HG03342 (cell line): ENCODE data around the gene APH1A.
"Not testable (repeated sequence)": the region's sequence is repeated elsewhere in the genome, so short reads cannot be mapped to it uniquely, and the experiment has no call there.

ENCODE experiments used
- ATAC-seq: cut with Tn5 transposase; IDR thresholded peaks from one replicate; pipeline ENCODE4 v1.9.1; 2021; ENCODE audit warnings: mild to moderate bottlenecking, moderate library complexity; ENCODE audit not compliant: unreplicated experiment

APH1A gene

DNA sequence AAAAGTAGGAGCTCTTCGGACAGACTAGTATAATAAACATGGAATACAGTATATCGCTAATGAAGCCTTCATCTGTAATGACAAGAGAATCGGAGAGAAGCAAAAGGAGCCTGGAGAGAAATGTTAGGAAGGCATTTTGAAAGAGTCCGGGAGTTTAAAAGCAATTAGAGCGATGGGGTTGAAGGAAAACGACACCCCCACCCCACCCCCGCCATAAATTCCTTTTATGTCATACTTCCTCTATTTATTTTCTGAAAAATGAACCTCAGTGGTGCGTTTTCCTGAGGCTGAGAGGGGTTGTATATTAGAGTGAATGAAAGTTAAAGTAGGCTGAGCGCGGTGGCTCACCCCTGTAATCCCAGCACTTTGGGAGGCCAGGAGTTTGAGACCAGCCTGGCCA is 635 bp upstream of the APH1A start:
- no peak for ATAC-seq

DNA sequence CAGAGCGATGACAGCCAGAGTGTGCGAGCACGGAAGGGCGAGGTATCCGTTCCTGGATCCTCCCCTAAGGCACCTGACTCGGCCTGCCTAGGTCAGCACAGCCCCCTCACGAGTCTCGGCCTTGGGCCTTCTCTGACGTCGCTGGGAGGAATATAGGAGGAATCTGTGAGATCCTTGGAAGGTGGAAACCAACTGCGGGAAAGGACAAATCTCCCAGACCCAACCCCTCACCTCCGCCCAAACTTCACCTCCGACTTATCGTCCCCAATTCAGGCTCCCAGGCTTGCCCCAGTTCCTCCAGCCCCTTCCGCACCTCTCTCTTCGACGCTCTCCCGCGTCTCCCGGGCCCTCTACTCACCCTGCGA is 494 bp downstream of the APH1A start:
- ATAC-seq, result peak; percentile 3

GRCh38 chr1:150267896-150268295 is 920 bp downstream of the APH1A start:
- ATAC-seq, result no peak

- ATAC-seq, result no peak
Measured at GRCh38 chr1:150263549-150263948, 5.3 kb downstream of the APH1A start.

DNA sequence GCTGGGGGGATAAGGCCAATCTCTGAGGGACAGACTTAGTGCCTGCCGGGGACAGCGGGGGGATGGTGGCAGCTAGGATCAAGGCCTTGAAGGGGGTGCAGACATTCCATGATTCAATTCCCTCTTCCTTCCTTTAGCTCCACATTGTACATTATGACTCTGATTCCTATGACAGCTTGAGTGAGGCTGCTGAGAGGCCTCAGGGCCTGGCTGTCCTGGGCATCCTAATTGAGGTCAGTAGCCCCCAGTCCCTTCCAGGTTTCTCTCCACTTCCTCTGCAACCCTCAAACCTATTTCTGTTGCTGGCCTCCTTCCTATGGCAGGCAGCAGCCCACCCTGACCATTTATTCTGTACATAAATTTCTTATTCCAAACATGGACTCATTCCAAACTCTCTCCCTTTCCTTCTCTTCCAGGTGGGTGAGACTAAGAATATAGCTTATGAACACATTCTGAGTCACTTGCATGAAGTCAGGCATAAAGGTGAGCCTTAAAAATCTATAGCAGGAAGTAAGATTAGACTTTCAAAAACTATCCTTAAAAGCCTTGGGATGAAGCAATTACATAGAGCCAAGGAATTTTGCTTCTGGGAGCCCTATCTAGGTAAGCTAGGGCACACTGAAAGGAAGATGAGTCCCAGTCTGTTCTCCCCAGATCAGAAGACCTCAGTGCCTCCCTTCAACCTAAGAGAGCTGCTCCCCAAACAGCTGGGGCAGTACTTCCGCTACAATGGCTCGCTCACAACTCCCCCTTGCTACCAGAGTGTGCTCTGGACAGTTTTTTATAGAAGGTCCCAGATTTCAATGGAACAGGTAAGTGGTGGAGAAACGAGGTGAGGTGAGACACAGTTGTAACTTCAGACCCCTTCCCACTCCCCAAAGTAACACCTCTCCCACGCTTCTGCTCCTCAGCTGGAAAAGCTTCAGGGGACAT is 6.2 kb downstream of the APH1A start:
- no peak for ATAC-seq

GRCh38 chr1:150261367-150261766 is 7.4 kb downstream of the APH1A start:
- ATAC-seq, result no peak

DNA sequence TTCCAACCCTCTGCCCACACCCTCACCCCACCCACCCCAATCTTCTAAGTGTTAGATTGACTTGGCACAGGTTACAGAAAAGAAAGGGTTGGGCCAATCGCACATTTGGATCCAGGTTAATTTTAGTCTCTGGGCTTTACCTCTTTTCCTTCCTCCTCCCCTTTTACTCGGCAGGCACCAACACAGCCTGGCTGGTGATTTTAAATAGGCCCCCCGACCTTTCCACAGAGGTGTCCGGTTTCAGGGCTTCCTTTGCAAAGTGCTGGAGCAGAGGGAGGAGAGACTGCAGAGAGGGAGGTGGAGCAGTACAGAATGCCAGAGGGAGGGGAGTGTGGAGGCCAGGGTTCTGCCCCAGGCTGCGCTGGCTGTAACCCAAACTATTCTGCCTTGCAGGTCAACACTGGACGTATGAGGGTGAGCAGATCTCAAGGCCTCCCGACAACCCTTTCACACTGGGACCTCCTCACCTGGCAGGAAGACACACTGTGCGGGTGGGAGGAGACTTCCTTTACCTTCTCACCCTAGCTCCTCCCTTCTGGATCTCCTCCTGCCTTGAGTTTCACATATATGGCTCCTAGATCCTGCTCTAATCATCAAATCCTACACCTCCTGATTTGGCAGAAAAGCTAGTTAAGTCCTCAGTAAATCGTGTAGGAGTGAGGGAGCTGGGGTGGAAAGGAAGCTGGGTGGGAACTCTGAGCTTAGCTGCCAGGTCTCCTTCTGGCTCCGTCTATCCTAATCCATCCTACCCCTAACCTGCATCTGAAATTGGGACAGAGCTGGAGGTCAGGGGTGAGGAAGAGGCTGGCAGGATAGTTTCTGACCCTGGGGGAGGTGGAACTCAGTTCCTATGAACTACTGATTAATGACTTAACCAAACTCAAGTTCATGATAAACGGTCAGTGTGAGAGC is 8.8 kb downstream of the APH1A start:
- ATAC-seq, result no peak

DNA sequence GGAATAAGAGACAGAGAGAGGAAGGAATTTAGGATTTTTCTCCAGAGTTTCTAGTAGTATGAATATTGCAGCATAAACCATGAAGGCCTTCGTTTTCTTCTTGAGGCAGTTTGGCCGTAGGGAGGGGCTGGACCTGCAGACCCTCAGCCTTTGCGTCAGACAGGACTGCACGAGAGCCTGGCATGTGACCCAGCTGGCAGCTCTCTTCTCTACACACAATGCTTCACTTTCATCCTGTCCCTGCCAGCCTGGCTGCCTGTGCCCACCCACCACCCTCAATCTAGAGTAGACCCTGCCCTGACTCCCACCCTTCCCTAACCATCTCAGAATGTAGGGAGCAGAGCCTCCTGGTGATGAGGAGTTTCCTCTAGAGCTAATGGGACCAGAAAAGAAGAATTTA is 9.6 kb downstream of the APH1A start:
- no peak for ATAC-seq

DNA sequence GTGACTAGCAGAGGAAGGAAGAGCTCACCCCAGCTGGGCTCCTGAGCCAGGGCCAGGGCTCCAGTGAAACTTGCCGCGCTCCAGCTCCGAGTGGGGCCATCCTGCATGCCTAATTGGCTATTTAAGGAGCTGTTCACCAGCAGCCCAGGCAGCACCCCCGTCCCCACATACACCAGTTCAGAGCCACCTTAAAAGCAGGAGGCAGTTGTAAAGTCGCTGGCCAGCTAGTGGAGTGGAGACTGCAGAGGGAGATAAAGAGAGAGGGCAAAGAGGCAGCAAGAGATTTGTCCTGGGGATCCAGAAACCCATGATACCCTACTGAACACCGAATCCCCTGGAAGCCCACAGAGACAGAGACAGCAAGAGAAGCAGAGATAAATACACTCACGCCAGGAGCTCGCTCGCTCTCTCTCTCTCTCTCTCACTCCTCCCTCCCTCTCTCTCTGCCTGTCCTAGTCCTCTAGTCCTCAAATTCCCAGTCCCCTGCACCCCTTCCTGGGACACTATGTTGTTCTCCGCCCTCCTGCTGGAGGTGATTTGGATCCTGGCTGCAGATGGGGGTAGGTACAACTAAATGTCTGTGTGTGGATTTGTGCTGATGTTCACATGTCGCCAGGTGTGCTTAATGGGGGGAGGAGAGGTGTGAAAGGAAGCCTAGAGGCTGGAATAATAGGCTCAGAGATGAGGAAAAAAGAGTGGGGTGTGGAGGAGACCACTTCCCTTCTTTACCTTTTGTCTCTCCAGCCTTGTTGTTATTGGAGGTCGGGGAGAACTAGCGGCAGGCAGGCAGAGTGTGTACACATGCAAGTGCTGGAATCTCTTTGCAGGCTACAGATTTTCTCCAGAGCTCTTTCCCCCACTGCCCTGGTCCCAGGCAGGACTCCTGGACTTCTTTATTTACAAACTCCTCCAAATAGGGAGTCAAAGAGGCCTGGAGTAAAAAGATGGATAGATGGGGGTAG is 10.9 kb downstream of the APH1A start, which contains the start of gene CA14:
Gene CA14 (plus strand): TSS at position 151 of the 962 bp plus-strand sequence. CDS start 355 bp downstream, at position 506.
- no peak for ATAC-seq

DNA sequence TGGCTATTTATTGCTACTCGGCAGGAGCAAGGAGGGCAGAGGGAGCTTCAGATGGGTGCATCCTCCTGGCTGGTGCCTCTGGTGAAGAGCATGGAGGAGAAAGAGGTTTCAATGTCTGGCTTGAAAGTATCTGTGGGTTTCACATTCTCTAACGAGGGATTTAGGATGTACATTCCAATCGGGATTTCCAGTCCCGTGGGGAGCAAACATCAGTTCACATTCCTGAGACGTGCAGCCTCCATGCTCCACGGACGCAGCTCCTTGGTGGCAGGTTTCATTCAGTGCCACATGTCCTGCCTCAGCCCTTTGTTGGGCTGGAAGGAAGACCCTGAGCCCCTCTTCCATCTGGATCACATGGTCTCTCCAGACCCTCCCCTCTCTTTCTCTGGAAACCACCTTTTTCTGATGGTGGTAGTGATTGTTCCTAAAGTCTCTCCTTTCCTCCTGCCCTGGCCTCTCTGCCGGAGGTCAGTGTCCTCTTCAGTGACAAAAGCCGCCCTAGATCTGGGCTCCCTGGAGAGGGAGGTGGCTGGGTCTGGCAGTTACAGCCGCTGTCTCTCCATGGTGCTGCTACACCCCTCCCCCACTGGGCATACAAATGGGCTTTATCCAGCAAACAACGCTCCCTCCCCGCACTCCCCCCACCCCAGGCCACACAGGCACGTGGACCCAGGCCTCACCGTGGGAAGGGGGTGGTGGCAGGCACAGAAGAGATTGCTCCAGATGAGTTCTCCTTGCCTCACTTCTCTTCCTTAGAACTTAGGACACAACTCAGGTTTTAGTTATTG is 12.1 kb downstream of the APH1A start:
- no peak for ATAC-seq

GRCh38 chr1:150256198-150256553 is 12.6 kb downstream of the APH1A start:
- ATAC-seq, result no peak

DNA sequence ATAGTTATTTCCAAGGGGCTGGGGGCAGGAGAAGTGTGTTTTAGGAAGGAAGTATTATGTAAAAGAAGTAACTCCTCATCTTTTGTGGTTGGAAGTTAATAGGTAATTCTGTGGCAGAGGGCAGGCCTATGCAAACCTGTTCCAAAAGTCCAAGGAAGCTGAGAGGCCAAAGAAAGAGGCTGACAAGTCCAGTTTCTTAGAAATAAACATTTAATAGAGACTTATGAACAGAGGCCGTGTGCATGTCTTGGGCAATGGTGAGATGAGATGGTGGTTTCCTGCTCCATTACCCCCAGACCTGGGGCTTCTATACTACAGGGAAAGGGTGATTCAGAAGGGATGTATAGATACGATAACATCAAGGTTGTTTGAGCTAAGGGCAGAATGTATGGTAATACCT is 18.9 kb downstream of the APH1A start:
- no peak for ATAC-seq

GRCh38 chr1:150243003-150243402 is 25.8 kb downstream of the APH1A start:
- ATAC-seq, result no peak

- ATAC-seq, result no peak
Measured at GRCh38 chr1:150237746-150238145, 31.1 kb downstream of the APH1A start.

DNA sequence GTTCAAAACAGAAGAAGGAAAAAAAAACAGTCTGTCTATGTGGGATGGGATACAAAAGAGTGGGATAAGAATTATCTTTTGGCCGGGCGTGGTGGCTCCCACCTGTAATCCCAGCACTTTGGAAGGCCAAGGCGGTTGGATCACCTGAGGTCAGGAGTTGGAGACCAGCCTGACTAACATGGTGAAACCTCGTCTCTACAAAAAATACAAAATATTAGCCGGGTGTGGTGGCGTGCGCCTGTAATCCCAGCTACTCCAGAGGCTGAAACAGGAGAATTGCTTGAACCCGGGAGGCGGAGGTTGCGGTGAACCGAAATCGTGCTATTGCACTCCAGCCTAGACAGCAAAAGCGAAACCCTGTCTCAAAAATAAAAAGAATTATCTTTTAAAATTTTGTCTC is 31.6 kb downstream of the APH1A start:
- not testable (repeated sequence) for ATAC-seq

GRCh38 chr1:150236614-150237100 is 32.2 kb downstream of the APH1A start:
- no peak for ATAC-seq

DNA sequence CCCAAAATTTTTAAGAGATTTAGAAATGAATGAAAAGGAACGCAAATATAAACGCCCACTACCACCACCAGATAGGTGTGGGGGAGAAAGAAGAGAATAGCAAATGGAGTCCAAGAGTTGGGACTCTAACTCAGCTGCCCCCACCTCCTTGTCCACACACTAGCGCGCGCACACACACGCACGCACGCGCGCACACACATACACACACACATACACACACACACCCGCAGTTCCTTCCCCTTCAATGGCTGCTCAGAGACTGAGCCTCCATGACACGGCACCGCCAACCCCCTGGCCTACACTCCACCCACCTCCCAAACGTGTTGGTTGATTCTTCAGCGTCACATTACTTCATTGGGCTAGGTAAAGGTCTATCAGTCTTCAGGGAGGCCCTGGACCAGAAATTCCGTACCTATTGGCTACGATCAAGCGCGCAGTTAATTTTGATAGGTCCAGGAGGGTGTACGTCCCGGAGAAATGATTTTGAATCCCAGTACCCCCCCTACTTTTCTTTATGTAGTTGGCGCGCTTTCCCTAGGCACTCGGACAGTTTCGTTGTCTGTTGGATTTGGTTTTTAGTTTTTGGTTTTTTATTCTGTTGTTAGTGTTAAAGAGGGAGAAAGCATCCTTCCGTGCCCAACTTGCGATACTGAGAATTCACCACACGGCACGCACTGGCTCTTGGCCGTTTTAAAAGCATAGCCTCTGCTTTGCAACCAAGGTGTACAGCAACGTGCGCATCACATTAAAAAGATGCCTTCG is 32.8 kb downstream of the APH1A start, which contains the start of gene ANP32E:
Gene ANP32E (minus strand): TSS at position 261 of the 762 bp plus-strand sequence. CDS start 326 bp downstream, outside the sequence.
- peak; percentile 80 for ATAC-seq

GRCh38 chr1:150235294-150235851 is 33.4 kb downstream of the APH1A start:
- ATAC-seq, result no peak
